Thyroid gland (tissue), 4 donors: ENCODE data around the gene TMEM9B. TPM values are rescaled to one million over a fixed set of nuclear protein-coding genes. Genes with fewer than 3 reads are reported as not detected.

Experiments used
- DNase-seq, 2 donors: peaks; one replicate each; pipeline ENCODE4 v3.0.0-alpha.2; 2019
- H3K27ac ChIP-seq, 3 donors: fragments of 200-600 bp; sonication (generic); 1 replicate in 2 of 3; 2 replicates in 1 of 3; pipeline ENCODE4 v1.5.1; 2016 to 2019; ENCODE audit warnings: mild to moderate bottlenecking in 1 of 3, moderate library complexity in 1 of 3
- H3K27me3 ChIP-seq: fragments of 200-600 bp; sonication (generic); one replicate; pipeline ENCODE4 v1.5.1; 2019
- H3K36me3 ChIP-seq, 2 donors: fragments of 200-600 bp; sonication (generic); one replicate each; pipeline ENCODE4 v1.5.1; 2016 to 2019
- H3K4me1 ChIP-seq, 2 donors: fragments of 200-600 bp; sonication (generic); one replicate each; pipeline ENCODE4 v1.5.1; 2017 to 2019
- H3K4me3 ChIP-seq, 3 donors: fragments of 200-600 bp; sonication (generic); replicated peaks in 1 of 3; 1 replicate in 2 of 3; 2 replicates in 1 of 3; pipeline ENCODE4 v1.5.1; 2016; ENCODE audit warnings: mild to moderate bottlenecking in 1 of 3
- H3K9me3 ChIP-seq: fragments of 200-600 bp; sonication (generic); one replicate; pipeline ENCODE4 v1.5.1; 2017
- POLR2A ChIP-seq, 2 donors: fragments of 450-650 bp; IDR thresholded peaks; one replicate each; pipeline ENCODE4 v1.6.1; 2017; ENCODE audit warnings: antibody characterized with exemption in 2 of 2, mild to moderate bottlenecking in 2 of 2, moderate library complexity in 1 of 2
- WGBS, 2 donors: methylation state at CpG; one replicate each; pipeline ENCODE4 v1.1.5; 2017; 5-methylcytosine and 5-hydroxymethylcytosine counted together
- intact Hi-C: fragments of 100-400 bp; cut with DNase I; formaldehyde crosslinking; loops from one replicate; pipeline ENCODE4 v1.15.1; 2023
- small RNA-seq: library from RNA; depleted of rRNA; stranded (forward); fragments of <200 nt; gene quantifications from one replicate; pipeline ENCODE3, GENCODE V24; 2016
- total RNA-seq, 4 donors: library from RNA; depleted of rRNA; stranded (reverse); fragments of >200 nt; gene quantifications; one replicate each; pipeline ENCODE4 v1.2.3, GENCODE V29; 2016
- TF ChIP-seq, protein P1 (sequence below), 6 experiments: fragments of 200-600 bp in 3 of 6; fragments of 450-650 bp in 3 of 6; sonication (generic) in 3 of 6; IDR thresholded peaks; one replicate each; pipeline ENCODE4 v1.5.1; 2016 to 2019; ENCODE audit warnings: antibody characterized with exemption in 6 of 6, mild to moderate bottlenecking in 2 of 6, inconsistent platforms in 1 of 6, moderate library complexity in 1 of 6

TMEM9B gene
- total RNA-seq, 4 donors from 2014 or later: 73.3 to 158 (median 114) TPM

DNA sequence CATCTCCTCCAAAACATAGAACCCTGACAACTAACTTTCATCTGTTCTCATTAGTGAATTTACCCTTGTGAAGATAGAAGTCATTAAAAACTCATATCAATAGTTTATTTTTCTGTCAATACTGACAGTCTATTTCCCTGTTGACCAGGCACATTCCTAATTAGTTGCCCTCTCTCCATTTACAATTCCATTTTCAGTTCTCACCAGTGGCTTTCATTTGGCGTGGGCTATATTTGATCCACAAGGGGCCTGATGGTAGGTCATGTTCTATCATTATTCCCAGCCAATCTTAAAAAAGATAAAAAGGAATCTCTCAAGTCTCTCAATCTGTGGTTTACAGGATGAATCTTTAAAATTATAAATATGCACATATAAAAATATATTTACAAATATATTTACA, 57.1 kb downstream of the TMEM9B start:
- H3K4me3 ChIP-seq: no peak overlapping the region
- H3K4me1 ChIP-seq: peaks cover under 1 to 4% of the 10 kb centered on the region in 2 donors
- no peaks in the 10 kb centered on the region for H3K9me3 ChIP-seq
- H3K27ac ChIP-seq: no peak overlapping the region
- no peak for DNase-seq
- WGBS, 2 donors: 84 to 88% methylated on average over 1 of the region's 1 CpG
- no peaks in the 10 kb centered on the region for H3K27me3 ChIP-seq
- TF ChIP-seq, protein P1, sequence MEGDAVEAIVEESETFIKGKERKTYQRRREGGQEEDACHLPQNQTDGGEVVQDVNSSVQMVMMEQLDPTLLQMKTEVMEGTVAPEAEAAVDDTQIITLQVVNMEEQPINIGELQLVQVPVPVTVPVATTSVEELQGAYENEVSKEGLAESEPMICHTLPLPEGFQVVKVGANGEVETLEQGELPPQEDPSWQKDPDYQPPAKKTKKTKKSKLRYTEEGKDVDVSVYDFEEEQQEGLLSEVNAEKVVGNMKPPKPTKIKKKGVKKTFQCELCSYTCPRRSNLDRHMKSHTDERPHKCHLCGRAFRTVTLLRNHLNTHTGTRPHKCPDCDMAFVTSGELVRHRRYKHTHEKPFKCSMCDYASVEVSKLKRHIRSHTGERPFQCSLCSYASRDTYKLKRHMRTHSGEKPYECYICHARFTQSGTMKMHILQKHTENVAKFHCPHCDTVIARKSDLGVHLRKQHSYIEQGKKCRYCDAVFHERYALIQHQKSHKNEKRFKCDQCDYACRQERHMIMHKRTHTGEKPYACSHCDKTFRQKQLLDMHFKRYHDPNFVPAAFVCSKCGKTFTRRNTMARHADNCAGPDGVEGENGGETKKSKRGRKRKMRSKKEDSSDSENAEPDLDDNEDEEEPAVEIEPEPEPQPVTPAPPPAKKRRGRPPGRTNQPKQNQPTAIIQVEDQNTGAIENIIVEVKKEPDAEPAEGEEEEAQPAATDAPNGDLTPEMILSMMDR (IDR thresholded peaks at IDR 0.05): no peak
- no peak for TF ChIP-seq POLR2A (IDR thresholded peaks at IDR 0.05)
- H3K36me3 ChIP-seq: no peaks in the 10 kb centered on the region
- intact Hi-C loops: no loop called here

DNA sequence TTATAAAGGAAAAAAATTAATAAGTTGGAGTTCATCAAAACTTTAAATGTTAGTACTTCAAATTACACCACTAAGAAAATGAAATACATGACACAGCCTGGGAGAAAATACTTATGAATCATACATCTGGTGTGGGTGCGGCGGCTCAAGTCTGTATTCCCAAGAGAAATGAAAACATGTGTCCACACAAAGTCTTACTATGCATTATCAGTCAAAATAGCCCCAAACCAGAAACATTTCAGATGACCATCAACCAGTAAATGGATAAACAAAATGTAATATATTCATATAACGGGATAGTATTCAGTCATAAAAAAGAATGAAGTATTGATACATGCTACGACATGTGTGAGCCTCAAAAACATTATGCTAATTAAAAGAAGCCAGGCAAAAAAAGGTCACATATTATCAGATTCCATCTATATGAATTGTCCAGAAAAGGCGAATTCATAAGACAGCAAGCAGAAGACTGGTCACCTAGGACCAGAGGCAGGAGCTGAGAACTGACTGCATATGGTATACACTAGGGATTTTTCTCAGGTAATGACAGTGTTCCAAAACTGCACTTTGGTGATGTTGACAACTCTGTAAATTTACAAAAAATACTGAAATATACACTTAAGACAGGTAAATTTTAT, 58.6 kb downstream of the TMEM9B start:
- Histone ChIP-seq H3K9me3 (no peaks in the 10 kb centered on the region), H3K36me3 (no peaks in the 10 kb centered on the region), H3K4me1 (peaks cover 0 to 4% of the 10 kb centered on the region in 2 donors), H3K27ac (no peak overlapping the region), H3K27me3 (no peaks in the 10 kb centered on the region), H3K4me3 (no peak overlapping the region)
- intact Hi-C loops: no loop called here
- TF ChIP-seq, protein P1 (IDR thresholded peaks at IDR 0.05): no peak
- TF ChIP-seq POLR2A (IDR thresholded peaks at IDR 0.05): no peak
- DNase-seq: no peak
- 76 to 85% methylated on average over 5 of the region's 5 CpGs for WGBS, 2 donors

DNA sequence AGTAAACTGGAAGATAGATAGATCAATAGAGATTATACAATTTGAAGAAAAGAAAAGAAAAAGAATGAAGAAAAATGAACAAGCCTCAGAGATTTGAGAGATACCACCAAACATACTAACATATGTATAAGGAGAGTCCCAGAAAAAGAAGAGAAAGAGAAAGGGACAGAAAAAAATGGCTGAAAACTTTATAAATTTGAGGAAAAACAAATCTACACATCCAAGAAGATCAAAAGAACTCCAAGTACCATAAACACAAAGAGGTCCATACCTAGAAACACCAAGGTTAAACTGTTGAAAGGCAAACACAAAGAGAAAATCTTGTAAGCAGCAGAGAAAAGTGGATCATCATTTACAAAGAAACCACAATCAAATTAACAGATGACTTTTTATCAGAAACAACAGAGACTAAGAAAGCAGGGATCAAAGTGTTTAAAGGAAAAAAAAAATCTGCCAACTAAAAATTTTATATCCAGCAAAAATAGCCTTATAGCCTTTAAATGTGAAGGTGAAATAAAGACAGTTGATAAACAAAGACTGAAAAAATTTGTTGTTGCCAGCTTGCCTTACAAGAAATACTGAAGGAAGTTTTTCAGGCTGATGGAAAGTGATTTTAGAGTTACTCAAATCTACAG, 65.0 kb downstream of the TMEM9B start:
- TF ChIP-seq, protein P1 (IDR thresholded peaks at IDR 0.05): no peak
- no peak for TF ChIP-seq POLR2A (IDR thresholded peaks at IDR 0.05)
- intact Hi-C loops: no loop called here
- no peaks in the 10 kb centered on the region for H3K4me1 ChIP-seq

More for the DNA sequence above, 65.0 kb downstream of the TMEM9B start:
- Histone ChIP-seq H3K9me3 (no peaks in the 10 kb centered on the region), H3K36me3 (no peaks in the 10 kb centered on the region), H3K4me3 (no peak overlapping the region), H3K27me3 (no peaks in the 10 kb centered on the region), H3K27ac (no peak overlapping the region)
- DNase-seq: no peak

Small RNA genes within 50 kb of the gene (small RNA-seq; reads per million reads assigned to genes)
- not detected for gene RF00019

Other genes with a start within 250 kb of the TMEM9B start
- 10 to 100 TPM; 25.2 to 33.9 (median 27.8) TPM for gene AKIP1, start 53.3 kb downstream of the TMEM9B start, total RNA-seq
- not detected for gene C11orf16, start 31.5 kb downstream of the TMEM9B start, total RNA-seq
- not detected for gene ASCL3, start 21.4 kb downstream of the TMEM9B start, total RNA-seq
- gene NRIP3, start 39.6 kb upstream of the TMEM9B start, total RNA-seq: 1 to 10 TPM in 2 of 4 donors, under 1 TPM in 2; 0.56 to 6.6 (median 1.2) TPM
- 1 to 10 TPM; 1.2 to 4.9 (median 3.1) TPM for gene SCUBE2, start 127.2 kb upstream of the TMEM9B start, total RNA-seq